HG03558 (cell line): ENCODE results near the gene DDX1.
"Not testable (repeated sequence)": the region's sequence is repeated elsewhere in the genome, so short reads cannot be mapped to it uniquely, and the experiment has no call there.

Source experiments
- ATAC-seq: cut with Tn5 transposase; IDR thresholded peaks from one replicate; pipeline ENCODE4 v1.9.1; 2021; ENCODE audit warnings: moderate number of reproducible peaks; ENCODE audit not compliant: unreplicated experiment; ENCODE audit errors: extremely low read depth

Gene DDX1

GRCh38 chr2:15591692-15592463 is at the start of gene DDX1:
Gene DDX1, plus strand, starts transcription at chr2:15591868. Its CDS starts 66 bp downstream, at chr2:15591934.
- ATAC-seq = peak; percentile 82

GRCh38 chr2:15542269-15542668 is 49.4 kb upstream of the DDX1 start:
- ATAC-seq = not testable (repeated sequence)

GRCh38 chr2:15543053-15543452 is 48.6 kb upstream of the DDX1 start:
- ATAC-seq = no peak

GRCh38 chr2:15543541-15543940 is 48.1 kb upstream of the DDX1 start:
- no peak for ATAC-seq

- no peak for ATAC-seq
Measured at GRCh38 chr2:15544227-15544626, 47.4 kb upstream of the DDX1 start.

GRCh38 chr2:15546297-15547098 is 45.2 kb upstream of the DDX1 start:
- no peak for ATAC-seq

GRCh38 chr2:15547115-15547876 is 44.4 kb upstream of the DDX1 start:
- ATAC-seq = no peak

- no peak for ATAC-seq
Measured at GRCh38 chr2:15548974-15549373, 42.7 kb upstream of the DDX1 start.

- no peak for ATAC-seq
Measured at GRCh38 chr2:15553519-15553918, 38.1 kb upstream of the DDX1 start.

- no peak for ATAC-seq
Measured at GRCh38 chr2:15553951-15554350, 37.7 kb upstream of the DDX1 start.

GRCh38 chr2:15554525-15555218 is 37.0 kb upstream of the DDX1 start:
- ATAC-seq = no peak

- ATAC-seq = no peak
Measured at GRCh38 chr2:15555760-15556193, 35.9 kb upstream of the DDX1 start.

GRCh38 chr2:15556311-15556930 is 35.2 kb upstream of the DDX1 start:
- ATAC-seq = no peak

GRCh38 chr2:15557887-15558311 is 33.8 kb upstream of the DDX1 start:
- no peak for ATAC-seq

GRCh38 chr2:15559379-15560139 is 32.1 kb upstream of the DDX1 start:
- no peak for ATAC-seq

- peak; percentile 26 for ATAC-seq
Measured at GRCh38 chr2:15560140-15560987, 31.3 kb upstream of the DDX1 start.

- peak; percentile 69 for ATAC-seq
Measured at GRCh38 chr2:15560988-15561573, 30.6 kb upstream of the DDX1 start, which contains the start of gene NBAS. Gene NBAS, minus strand, starts transcription at chr2:15561334. Its CDS starts 30 bp downstream, at chr2:15561304.
